Neural crest cell (in vitro differentiated cells): ENCODE results near the gene SF1. TPM values are rescaled to one million over a fixed set of nuclear protein-coding genes. Genes with fewer than 3 reads are reported as not detected.

Source experiments
- DNase-seq: peaks from one replicate; pipeline ENCODE4 v3.0.0; 2021; ENCODE audit warnings: low read depth, mixed read lengths, low spot score
- H3K27ac Mint-ChIP-seq: one replicate; pipeline ENCODE4 v1.8.0; 2021; ENCODE audit warnings: mild to moderate bottlenecking, mixed read lengths; ENCODE audit not compliant: unreplicated experiment
- H3K27me3 Mint-ChIP-seq: 2 replicates; pipeline ENCODE4 v1.8.0; 2021; ENCODE audit warnings: low read depth, mild to moderate bottlenecking, mixed read lengths
- H3K36me3 Mint-ChIP-seq: 2 replicates; pipeline ENCODE4 v1.8.0; 2021; ENCODE audit warnings: low read depth, mild to moderate bottlenecking, mixed read lengths
- H3K4me1 Mint-ChIP-seq: 2 replicates; pipeline ENCODE4 v1.8.0; 2021; ENCODE audit warnings: mixed read lengths
- H3K4me3 Mint-ChIP-seq: one replicate; pipeline ENCODE4 v1.8.0; 2021; ENCODE audit warnings: mild to moderate bottlenecking, mixed read lengths
- H3K9me3 Mint-ChIP-seq: 2 replicates; pipeline ENCODE4 v1.8.0; 2021; ENCODE audit warnings: mixed read lengths
- CTCF ChIP-seq: fragments of 200-600 bp; sonication (generic); conservative IDR thresholded peaks from 2 replicates; pipeline ENCODE4 v1.5.0; 2021; ENCODE audit warnings: antibody characterized with exemption, mild to moderate bottlenecking
- total RNA-seq: library from RNA; stranded (reverse); gene quantifications from 2 replicates; pipeline ENCODE4 v1.2.1, GENCODE V29; 2021

Gene SF1
- total RNA-seq, 1 donor from 2014 or later: 592 TPM

DNA sequence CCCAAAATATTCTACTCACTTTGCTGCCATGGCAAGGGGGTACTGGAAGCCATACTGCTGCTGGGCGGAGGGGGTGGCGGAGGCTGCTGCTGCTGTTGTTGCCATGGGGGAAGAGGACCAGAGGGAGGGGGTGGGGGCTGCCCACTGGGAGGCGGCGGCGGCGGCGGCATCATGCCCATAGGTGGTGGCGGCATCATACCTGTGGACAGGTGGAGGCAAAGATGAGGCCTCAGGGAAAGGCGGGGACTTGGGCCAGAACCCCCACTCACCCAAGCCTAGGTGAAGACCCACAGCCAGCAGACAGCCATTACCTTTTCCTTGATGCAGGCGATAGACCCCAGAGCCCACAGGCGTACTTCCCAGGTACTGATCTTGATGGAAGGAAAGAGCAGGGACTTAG is 11.5 kb downstream of the SF1 start:
- H3K27ac Mint-ChIP-seq: no peak overlapping the region
- peaks cover 10% of the 10 kb centered on the region for H3K27me3 Mint-ChIP-seq
- H3K36me3 Mint-ChIP-seq: peaks cover 62% of the 10 kb centered on the region
- peaks cover 56% of the 10 kb centered on the region for H3K4me1 Mint-ChIP-seq
- no peak for TF ChIP-seq CTCF
- no peak for DNase-seq
- no peaks in the 10 kb centered on the region for H3K9me3 Mint-ChIP-seq
- no peak overlapping the region for H3K4me3 Mint-ChIP-seq

GRCh38 chr11:64765851-64766665 is 12.3 kb downstream of the SF1 start:
- no peak for TF ChIP-seq CTCF
- no peak for DNase-seq
- no peak overlapping the region for H3K27ac Mint-ChIP-seq
- H3K27me3 Mint-ChIP-seq: peaks cover 14% of the 10 kb centered on the region
- peaks cover 55% of the 10 kb centered on the region for H3K4me1 Mint-ChIP-seq
- H3K4me3 Mint-ChIP-seq: peak overlapping the region; percentile 65
- H3K9me3 Mint-ChIP-seq: no peaks in the 10 kb centered on the region
- peaks cover 57% of the 10 kb centered on the region for H3K36me3 Mint-ChIP-seq

DNA sequence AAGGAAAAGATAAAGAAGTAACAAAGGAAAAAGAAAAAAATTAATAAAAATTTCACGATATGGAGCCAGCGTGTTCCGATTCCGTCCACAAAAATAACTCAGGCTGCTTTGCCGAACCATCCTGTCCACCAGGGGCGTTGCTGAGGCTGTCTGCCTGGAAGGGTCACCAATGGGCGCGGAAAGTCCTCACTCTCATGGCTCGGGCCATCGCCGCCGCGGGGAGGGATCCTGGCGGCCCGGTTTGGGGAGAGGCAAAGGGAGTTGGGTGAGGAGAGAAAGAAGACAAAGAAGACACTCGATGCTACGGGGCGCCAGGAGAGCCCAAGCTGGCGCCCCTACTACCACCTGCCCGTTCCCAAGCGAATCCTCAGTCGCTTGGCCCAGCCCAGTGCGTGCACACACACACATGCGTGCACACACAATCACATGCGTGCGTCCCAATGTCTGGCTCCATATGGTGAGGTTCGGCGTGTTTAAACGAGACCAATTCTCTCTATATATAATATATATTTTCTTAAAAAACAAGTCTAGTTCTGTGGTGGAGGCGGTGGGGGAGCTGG is 13.0 kb downstream of the SF1 start:
- peaks cover 52% of the 10 kb centered on the region for H3K36me3 Mint-ChIP-seq
- no peaks in the 10 kb centered on the region for H3K9me3 Mint-ChIP-seq
- H3K27ac Mint-ChIP-seq: no peak overlapping the region
- peak overlapping the region; percentile 47 for H3K4me3 Mint-ChIP-seq
- TF ChIP-seq CTCF: peak; percentile 39
- DNase-seq: no peak
- H3K4me1 Mint-ChIP-seq: peaks cover 61% of the 10 kb centered on the region
- H3K27me3 Mint-ChIP-seq: peaks cover 19% of the 10 kb centered on the region

- peak overlapping the region; percentile 47 for H3K4me3 Mint-ChIP-seq
- no peak for DNase-seq
- peaks cover 24% of the 10 kb centered on the region for H3K27me3 Mint-ChIP-seq
- H3K27ac Mint-ChIP-seq: peak overlapping the region; percentile 83
- TF ChIP-seq CTCF: no peak
- no peaks in the 10 kb centered on the region for H3K9me3 Mint-ChIP-seq
- peaks cover 49% of the 10 kb centered on the region for H3K36me3 Mint-ChIP-seq
- peaks cover 66% of the 10 kb centered on the region for H3K4me1 Mint-ChIP-seq
Measured at GRCh38 chr11:64764753-64765152, 13.6 kb downstream of the SF1 start.

GRCh38 chr11:64764040-64764611 is 14.2 kb downstream of the SF1 start:
- no peak overlapping the region for H3K27ac Mint-ChIP-seq
- no peak for DNase-seq
- peaks cover 68% of the 10 kb centered on the region for H3K4me1 Mint-ChIP-seq
- H3K9me3 Mint-ChIP-seq: no peaks in the 10 kb centered on the region
- peak overlapping the region; percentile 32 for H3K4me3 Mint-ChIP-seq
- no peak for TF ChIP-seq CTCF
- peaks cover 30% of the 10 kb centered on the region for H3K27me3 Mint-ChIP-seq
- H3K36me3 Mint-ChIP-seq: peaks cover 43% of the 10 kb centered on the region
